Measurements from ENCODE around the gene MRM1.
"Not testable (repeated sequence)": the region's sequence is repeated elsewhere in the genome, so short reads cannot be mapped to it uniquely, and the experiment has no call there.

The MRM1 gene

DNA sequence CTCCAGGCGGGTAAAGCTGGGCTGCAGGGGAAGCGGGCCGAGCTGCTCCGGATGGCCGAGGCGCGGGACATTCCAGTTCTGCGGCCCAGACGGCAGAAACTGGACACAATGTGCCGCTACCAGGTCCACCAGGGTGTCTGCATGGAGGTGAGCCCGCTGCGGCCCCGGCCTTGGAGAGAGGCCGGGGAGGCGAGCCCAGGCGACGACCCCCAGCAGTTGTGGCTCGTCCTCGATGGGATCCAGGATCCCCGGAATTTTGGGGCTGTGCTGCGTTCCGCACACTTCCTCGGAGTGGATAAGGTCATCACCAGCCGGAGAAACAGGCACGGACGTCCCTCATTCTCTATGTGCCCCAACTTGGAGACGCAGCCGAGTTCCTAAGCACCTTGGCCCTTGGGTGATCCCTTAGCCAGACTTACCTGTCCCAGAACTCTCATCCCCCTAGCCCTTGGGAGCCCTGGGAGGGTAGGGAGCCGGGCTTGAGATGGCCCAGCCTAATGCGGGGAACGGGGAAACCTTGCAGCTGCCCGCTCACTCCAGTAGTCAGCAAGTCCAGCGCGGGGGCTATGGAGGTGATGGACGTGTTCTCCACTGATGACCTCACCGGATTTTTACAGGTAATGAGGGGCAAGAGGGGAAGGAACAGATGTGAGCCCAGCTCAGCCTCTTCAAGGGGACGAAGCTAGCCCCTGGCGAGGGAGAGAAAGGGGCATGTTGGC is 806 bp downstream of the MRM1 start:
- no peak for DNase-seq

- peak; percentile 71 for DNase-seq
Observed at GRCh38 chr17:36602924-36603384, 1.6 kb downstream of the MRM1 start.

DNA sequence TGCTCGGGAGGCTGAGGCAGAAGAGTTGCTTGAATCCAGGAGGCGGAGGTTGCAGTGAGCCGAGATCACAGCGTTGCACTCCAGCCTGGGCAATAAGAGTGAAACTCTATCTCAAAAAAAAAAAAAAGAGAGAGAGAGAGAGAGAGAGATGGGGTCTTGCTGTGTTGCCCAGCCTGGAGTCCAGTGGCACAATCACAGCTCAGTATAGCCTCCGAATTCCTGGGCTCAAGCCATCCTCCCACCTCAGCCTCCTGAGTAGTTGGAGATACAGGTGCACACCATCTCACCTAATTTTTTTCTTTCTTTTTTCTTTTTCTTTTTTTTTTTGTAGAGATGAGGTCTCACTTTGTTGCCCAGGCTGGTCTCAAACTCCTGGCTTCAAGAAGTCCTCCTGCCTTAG is 3.6 kb downstream of the MRM1 start:
- not testable (repeated sequence) for DNase-seq

DNA sequence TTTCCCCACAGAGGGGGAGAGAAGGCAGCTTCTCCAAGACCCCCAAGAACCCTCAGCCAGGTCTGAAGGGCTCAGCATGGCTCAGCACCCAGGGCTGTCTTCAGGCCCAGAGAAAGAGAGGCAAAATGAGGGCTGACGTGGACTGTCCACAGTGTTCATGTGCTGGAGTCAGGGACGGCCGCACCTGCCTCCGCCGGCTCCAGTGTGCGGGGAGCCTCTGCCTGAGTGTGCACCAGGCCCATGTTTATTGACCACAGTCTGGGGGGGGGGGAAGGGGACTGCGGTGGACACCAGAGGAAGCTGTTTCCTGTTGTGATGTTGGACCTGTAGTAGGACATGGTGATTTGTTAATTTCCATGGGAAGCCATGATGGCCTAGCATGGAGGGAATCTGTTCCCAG is 6.9 kb downstream of the MRM1 start:
- DNase-seq, result no peak

- DNase-seq, result peak; percentile 63
Observed at GRCh38 chr17:36608794-36609497, 7.6 kb downstream of the MRM1 start.

DNA sequence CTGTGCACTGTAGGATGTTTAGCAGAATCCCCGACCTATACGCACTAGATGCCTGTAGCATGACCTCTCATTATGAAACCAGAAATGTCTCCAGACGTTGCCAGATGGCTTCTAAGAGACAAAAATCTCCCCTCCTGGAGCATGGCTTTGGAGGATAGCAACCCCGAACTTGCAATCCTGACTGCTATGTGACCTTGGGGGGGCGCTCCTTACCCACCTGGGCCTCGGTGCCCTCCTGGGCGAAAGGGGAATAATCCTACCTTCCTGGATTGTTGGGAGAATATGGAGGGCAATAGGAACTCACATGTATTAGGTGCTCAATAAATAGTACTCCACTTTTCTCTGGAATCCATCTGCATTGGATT is 8.1 kb downstream of the MRM1 start:
- no peak for DNase-seq

- peak; percentile 26 for DNase-seq
Observed at GRCh38 chr17:36610474-36610873, 9.1 kb downstream of the MRM1 start.

GRCh38 chr17:36611345-36612072 is 10.1 kb downstream of the MRM1 start:
- DNase-seq, result peak; percentile 57

DNA sequence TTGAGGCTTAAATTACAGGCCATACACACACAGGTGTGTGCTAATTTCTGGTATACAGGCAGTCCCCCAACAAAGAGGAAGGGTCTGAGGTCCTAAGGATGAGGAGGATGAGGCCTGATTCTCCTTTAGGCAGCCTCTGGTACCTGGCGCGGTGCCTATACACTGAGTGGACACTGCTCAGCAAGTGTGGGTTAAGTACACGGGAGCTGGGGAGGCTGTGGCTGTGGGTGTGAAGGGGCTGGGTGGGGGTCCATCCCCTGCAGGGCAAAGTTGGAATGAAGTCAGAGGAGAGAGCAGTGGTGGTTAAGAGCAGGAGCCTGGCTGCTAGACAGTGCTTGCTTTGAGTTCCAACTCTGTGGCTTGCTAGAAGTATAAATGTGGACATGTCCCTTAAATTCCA is 10.9 kb downstream of the MRM1 start:
- DNase-seq, result no peak

DNA sequence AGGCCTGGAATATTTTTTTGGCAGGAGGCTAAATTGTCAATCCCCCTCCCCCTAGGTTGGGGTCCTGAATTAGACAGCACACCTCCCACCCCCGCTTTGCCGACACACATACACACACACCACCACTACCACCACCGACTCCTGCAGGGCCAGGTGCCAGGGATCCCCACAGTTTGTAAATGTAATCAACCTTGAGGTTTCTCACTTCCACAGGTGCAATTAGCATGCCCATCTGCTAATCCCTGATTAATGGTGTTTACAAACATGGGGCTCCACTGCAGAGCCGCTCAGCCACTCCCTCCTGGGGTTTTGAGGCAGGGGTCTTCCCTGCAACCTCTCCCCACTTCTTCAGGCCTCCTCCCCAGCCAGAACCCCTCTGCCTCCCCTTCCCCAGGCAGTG is 11.8 kb downstream of the MRM1 start:
- DNase-seq, result no peak

GRCh38 chr17:36614081-36614480 is 12.7 kb downstream of the MRM1 start:
- no peak for DNase-seq

GRCh38 chr17:36614933-36615332 is 13.6 kb downstream of the MRM1 start:
- no peak for DNase-seq

DNA sequence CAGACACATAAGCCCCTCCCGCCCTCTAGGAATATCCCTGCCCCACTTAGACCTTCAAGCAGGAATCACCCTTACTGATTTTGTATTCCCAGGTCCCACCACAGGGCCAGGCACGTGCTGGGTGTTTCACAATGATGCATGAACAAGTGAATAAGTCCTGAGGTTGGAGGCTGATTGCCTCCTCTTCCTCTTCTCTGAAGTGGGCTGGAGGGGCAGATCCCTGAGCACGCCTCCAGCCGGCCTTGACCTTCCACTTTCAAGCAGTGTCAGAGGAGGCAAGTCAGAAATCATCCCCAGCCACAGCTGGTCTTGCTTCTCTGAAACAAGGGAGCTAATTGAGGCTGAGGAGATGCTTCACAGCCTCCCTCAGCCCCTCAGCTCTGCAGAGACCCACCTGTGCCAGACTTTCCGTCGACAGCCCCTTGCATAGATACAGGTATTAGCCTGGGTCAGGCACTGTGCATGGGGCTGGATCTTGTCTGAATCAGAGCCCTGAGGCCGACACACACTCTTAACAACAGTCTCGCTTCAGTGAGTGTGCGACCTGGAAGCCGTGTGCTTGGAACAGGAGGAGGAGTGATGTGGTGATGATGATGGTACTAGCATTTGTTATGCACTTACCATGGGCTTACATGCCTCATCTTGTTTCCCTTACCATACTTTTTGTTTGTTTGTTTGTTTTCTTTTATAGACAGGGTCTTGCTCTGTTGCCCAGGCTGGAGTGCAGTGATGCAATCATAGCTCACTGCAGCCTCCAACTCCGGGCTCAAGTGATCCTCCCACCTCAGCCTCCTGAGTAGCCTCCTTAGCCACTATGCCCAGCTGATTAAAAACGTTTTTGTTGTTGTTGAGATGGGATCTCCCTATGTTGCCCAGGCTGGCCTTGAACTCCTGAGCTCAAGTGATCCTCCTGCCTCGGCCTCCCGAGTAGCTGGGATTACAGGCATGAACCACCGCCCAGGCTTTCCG is 15.0 kb downstream of the MRM1 start:
- DNase-seq, result no peak

GRCh38 chr17:36617773-36618172 is 16.4 kb downstream of the MRM1 start:
- DNase-seq, result no peak

DNA sequence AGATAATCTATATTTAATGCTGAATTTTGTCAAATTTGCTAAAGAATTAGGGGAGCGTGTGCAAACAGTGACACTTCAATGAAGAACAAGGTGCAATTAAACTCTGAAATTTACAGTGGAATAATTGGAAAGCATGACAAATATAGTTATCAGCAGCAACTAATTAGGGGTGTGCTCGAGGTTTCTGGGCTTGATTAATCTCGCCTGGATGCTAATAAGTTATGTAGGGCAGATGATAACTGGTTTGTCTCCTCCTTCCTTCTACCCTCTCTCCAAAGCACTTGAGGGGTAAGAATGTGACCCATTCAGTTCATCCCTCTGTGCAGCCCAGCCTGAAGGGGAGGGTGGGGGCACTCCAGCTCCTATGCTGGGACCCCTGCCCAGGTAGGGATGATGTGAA is 21.9 kb downstream of the MRM1 start:
- no peak for DNase-seq

- no peak for DNase-seq
Observed at GRCh38 chr17:36625188-36625587, 23.8 kb downstream of the MRM1 start.

GRCh38 chr17:36627101-36627500 is 25.7 kb downstream of the MRM1 start:
- DNase-seq, result no peak

DNA sequence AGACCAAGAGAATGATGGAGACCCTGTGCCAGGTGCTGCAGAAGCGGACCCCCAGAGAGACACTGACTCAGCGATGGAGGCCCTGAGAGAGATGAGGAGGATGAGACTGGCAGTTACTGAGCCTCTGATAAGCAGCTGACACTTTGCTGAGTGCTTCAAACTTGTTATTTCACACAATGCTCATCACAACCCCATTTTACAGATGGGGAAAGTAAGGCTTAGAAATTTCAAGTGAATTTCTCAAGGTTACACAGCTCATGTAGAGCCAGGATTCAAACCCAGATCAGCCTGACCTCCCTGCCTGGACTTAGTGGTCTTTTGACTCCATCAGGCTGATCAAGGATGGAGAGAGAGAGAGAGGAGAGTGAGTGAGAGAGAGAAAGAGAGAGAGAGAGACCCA is 27.2 kb downstream of the MRM1 start:
- DNase-seq, result no peak

DNA sequence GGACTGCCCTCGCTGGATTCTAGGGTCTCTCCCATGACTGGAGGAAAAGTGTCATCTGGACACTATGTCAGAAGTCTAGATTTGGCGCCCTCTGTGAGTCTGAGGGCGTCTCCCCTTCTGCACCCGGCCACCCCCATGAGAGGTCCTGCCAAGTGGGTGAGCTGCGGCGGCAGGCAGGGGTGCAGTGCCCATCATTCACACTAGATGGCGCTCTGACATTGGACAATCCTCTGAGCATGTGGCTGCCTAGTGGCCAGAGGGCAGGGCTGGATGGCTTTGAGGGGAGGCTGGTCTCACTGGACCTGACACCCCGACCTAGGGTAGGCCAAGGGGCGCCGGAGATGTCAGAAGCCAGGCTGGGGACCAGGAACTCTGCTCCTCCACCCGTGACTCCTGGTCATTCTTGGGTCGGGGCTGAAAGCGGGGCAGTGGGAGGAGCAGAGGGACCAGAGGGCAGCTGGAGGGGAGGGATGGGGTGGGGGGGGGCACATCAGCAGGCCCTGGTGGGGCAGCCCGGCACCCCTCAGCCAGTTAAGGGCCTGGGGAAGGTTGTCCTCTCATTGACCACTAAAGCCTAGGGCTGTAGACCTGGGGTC is 28.0 kb downstream of the MRM1 start:
- peak; percentile 55 for DNase-seq

- DNase-seq, result no peak
Observed at GRCh38 chr17:36629970-36630502, 28.7 kb downstream of the MRM1 start.

DNA sequence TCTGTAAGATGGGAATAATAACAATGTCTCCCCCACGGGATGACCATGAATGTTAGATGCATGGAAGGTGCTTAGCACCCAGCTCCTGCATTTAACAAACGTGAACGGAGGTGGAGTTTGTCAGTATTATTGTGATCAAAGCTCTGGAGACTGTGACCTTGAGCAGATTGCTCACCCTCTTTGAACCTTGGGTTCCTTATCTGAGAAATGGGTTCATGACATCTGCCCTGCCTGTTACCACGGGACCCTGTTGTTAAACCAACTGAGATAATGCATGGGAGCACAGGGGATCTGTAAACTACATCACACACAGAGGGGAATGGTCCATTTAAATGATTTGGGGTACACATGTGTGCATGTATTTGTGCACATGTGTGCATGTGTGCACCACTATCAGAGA is 29.6 kb downstream of the MRM1 start:
- DNase-seq, result no peak
